GM19099 (cell line): ENCODE data around the gene ZNF768.

Experiments
- POLR2A ChIP-seq: IDR thresholded peaks from 3 replicates; pipeline ENCODE4 v1.6.1; 2011; ENCODE audit warnings: low read depth; ENCODE audit not compliant: insufficient read length; ENCODE audit errors: extremely low read depth

Gene ZNF768

GRCh38 chr16:30526137-30526822 is at the start of gene ZNF768:
ZNF768 (minus strand) TSS chr16:30526566; CDS start chr16:30526413, 153 bp downstream.
- peak; percentile 35 for TF ChIP-seq POLR2A

GRCh38 chr16:30574678-30575077 is 48.3 kb upstream of the ZNF768 start:
- no peak for TF ChIP-seq POLR2A

- TF ChIP-seq POLR2A, result peak; percentile 69
Measured at GRCh38 chr16:30571445-30572322, 45.3 kb upstream of the ZNF768 start, which contains the start of gene ZNF688. ZNF688 (minus strand) TSS chr16:30571714; CDS start chr16:30571629, 85 bp downstream.

- TF ChIP-seq POLR2A, result no peak
Measured at GRCh38 chr16:30570636-30571444, 44.5 kb upstream of the ZNF768 start.

DNA sequence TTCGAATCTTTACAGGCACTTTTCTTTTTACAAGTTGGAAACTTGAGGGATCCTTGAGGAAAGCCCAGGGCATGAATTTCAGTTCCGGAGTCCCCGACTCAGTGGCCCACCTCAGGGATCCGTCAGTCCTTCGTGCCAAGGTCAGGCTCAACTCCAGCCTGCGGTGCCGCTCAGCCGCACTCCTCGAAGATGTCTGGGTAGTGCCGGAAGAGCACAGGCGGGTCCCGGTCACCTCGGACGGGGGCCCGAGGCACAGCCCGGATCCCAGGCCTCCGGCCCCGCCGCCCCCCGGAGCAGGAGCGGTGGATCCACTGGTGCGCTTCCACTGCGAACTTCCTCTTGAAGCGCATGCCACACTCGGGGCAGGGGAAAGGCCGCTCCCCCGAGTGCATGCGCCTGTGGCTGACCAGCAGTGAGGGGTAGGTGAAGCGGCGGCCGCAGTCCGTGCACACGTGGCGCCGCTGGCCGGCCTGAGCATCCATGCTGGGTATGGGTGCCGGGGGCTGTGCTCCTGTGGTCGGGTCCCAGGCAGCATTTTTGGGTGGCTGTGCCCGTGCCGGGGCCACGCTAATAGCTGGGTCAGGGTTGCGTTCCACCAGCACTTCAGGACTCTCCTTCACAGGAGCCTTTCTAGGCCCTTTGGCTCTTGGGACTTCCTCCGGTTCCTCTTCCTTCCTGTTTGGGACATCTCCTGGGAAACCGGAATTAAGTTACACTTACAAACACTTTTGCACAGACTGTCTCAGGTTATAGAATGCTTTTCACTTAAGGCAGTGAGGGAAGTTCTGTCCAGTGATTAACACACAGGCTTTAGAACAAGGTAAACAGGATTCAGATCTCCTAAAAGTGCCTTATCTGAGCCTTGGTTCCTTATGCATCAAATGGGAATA is 43.6 kb upstream of the ZNF768 start:
- no peak for TF ChIP-seq POLR2A

DNA sequence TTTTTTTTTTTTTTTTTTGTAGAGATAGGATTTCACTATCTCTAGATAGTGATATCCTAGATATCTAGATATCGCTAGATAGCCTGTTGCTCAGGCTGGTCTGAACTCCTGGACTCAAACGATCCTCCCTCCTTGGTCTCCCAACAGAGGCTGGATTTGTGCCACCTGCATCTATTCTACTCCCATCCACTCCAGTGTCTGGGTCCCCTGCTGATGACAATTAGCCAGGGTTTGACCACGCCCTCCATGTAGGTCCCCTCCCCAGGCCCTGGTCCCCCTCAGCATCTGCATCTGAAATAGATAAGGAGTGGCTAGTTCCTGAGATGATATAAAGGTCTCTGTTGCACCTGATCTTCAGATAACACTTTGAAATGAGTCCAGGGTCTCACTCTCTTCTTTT is 42.9 kb upstream of the ZNF768 start:
- TF ChIP-seq POLR2A, result no peak

- TF ChIP-seq POLR2A, result peak; percentile 11
Measured at GRCh38 chr16:30567991-30568638, 41.7 kb upstream of the ZNF768 start.

DNA sequence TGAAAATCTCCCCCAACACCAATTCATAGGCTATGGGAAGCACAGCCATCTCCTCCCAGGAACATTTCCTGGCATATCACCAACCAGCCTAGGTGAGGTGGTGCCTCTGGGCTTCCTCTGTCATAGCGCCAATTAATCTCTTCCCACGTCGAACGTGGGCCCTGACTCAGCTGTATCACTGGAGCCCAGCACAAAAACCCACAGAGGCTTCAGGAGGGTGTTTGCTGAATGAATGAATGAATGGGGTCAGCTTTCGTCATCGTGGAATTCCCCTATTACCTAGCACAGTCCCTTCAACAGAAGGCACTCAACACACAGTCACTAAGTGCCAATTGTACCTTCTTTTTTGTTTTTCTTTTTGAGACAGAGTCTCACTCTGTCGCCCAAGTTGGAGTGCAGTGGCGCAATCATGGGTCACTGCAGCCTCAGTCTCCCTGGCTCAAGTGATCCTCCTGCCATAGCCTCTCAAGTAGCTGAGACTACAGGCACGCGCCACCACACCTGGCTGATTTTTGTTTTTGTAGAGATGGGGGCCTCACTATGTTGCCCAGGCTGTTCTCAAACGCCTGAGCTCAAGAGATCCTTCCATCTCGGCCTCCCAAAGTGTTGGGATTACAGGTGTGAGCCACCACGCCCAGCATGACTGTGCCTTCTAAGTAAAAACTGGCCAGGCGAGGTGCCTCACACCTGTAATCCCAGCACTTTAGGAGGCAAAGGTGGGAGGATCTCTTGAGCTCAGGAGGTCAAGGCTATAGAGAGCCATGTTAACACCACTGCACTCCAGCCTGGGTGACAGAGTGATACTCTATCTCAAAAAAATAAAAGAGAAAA is 41.0 kb upstream of the ZNF768 start:
- TF ChIP-seq POLR2A, result no peak

DNA sequence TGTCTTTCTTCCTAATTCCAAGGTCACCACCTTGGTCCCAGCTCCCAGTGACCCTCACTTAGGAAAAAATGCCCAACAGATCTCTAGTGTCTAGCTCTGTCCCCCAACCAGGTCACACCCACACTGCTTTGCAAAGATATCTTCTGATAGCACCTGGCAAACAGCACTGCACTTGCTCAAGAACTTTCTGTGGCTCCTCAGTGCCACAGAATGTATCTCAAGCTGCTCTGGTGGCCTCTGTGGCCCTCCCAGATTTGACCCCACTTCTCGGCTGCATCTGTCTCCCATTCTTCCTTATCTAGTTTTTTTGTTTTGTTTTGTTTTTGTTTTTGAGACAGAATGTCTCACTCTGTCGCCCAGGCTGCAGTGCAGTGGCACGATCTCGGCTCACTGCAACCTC is 40.2 kb upstream of the ZNF768 start:
- no peak for TF ChIP-seq POLR2A

- no peak for TF ChIP-seq POLR2A
Measured at GRCh38 chr16:30565984-30566383, 39.6 kb upstream of the ZNF768 start.

DNA sequence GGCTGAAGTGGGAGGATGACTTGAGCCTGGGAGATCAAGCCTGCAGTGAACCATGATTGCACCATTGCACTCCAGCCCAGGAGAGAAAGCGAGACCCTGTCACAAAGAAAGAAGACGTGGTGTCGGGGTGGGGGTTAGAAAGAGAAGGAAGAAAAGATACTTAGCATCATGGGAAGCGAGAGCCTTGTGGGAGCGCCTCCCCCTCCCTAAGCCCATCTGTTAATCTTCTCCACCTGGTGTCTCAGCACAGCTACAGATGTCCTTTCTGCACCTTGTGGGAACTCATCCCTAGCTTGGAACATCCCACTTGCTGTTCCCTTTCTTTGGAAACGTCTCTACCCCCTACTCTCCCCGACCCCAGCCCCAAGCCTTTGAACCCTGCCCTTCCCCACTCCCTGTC is 39.2 kb upstream of the ZNF768 start:
- TF ChIP-seq POLR2A, result no peak

DNA sequence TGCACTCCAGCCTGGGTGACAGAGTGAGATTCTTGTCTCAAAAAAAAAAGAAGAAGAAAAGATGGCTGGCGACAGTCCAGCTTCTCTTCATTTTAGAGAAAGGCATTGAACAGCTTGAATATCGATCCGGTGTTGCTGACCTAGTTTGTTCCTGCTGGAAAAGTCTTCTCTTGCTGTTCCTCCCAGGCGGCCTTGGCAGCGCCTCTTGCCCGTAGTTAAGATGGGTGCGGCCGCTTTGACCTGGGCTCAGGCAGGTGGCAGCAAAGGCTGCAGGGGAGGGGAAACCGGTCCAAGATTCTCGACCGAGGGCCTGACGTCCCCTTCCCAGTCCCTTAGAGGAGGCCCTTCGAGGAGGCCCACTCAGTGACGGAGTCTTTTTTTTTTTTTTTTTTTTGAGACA is 35.7 kb upstream of the ZNF768 start:
- no peak for TF ChIP-seq POLR2A

- no peak for TF ChIP-seq POLR2A
Measured at GRCh38 chr16:30561089-30561816, 34.9 kb upstream of the ZNF768 start.

- no peak for TF ChIP-seq POLR2A
Measured at GRCh38 chr16:30559690-30560089, 33.3 kb upstream of the ZNF768 start.
